Stomach (tissue), 4 donors: ENCODE results near the gene LAG3.

ENCODE experiments used
- EP300 ChIP-seq: sonication (generic); formaldehyde crosslinking; IDR thresholded peaks from one replicate; pipeline ENCODE4 v1.6.1; 2017; ENCODE audit warnings: antibody characterized with exemption
- POLR2A ChIP-seq, 4 donors: fragments of 450-650 bp; IDR thresholded peaks; one replicate each; pipeline ENCODE4 v1.6.1; 2016; ENCODE audit warnings: antibody characterized with exemption in 4 of 4, control low read depth in 2 of 4, mild to moderate bottlenecking in 1 of 4, moderate library complexity in 1 of 4
- POLR2AphosphoS5 ChIP-seq, 3 donors: sonication (generic); formaldehyde crosslinking; IDR thresholded peaks; one replicate each; pipeline ENCODE4 v1.6.1; 2016; ENCODE audit warnings: antibody characterized with exemption in 3 of 3
- TF ChIP-seq, protein P1 (sequence below), 7 experiments: fragments of 450-650 bp in 4 of 7; fragments of 200-600 bp in 3 of 7; sonication (generic) in 3 of 7; IDR thresholded peaks; one replicate each; pipeline ENCODE4 v1.5.1; 2016 to 2019; ENCODE audit warnings: antibody characterized with exemption in 7 of 7, control low read depth in 2 of 7, mild to moderate bottlenecking in 1 of 7

- TF ChIP-seq, protein P1, sequence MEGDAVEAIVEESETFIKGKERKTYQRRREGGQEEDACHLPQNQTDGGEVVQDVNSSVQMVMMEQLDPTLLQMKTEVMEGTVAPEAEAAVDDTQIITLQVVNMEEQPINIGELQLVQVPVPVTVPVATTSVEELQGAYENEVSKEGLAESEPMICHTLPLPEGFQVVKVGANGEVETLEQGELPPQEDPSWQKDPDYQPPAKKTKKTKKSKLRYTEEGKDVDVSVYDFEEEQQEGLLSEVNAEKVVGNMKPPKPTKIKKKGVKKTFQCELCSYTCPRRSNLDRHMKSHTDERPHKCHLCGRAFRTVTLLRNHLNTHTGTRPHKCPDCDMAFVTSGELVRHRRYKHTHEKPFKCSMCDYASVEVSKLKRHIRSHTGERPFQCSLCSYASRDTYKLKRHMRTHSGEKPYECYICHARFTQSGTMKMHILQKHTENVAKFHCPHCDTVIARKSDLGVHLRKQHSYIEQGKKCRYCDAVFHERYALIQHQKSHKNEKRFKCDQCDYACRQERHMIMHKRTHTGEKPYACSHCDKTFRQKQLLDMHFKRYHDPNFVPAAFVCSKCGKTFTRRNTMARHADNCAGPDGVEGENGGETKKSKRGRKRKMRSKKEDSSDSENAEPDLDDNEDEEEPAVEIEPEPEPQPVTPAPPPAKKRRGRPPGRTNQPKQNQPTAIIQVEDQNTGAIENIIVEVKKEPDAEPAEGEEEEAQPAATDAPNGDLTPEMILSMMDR (IDR thresholded peaks at IDR 0.05): no peak
- TF ChIP-seq EP300 (no peak), POLR2A (IDR thresholded peaks at IDR 0.05) (no peak), POLR2AphosphoS5 (IDR thresholded peaks at IDR 0.05) (no peak)
These were observed 3.8 kb upstream of the LAG3 start for GRCh38 chr12:6768437-6768914.
